GM18517 (cell line): Measurements from ENCODE around the gene GSTT2B.
"Not testable (repeated sequence)": the region's sequence is repeated elsewhere in the genome, so short reads cannot be mapped to it uniquely, and the experiment has no call there.

Experiments used
- ATAC-seq: cut with Tn5 transposase; IDR thresholded peaks from one replicate; pipeline ENCODE4 v1.9.1; 2021; ENCODE audit warnings: mild to moderate bottlenecking, moderate library complexity; ENCODE audit not compliant: unreplicated experiment

GSTT2B gene

GRCh38 chr22:23986089-23986488 is 25.1 kb upstream of the GSTT2B start:
- ATAC-seq: not testable (repeated sequence)

DNA sequence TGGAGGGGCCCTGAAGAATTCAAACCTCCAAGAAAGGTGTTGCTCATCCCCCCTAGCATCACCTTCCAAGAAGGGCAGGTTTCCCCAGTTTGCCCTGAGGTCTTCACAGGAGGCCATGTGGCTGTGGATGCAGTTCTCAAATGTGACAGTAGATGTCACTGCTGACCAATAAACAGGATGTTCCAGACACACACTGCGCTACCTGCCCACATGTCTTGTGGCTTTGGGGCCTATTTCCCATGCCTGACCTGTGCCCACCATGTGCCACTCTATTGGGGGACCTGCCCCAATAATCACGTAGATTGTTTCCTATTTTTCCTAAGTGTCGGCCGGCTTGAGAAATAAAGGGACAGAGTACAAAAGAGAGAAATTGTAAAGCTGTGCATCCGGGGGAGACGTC is 23.4 kb upstream of the GSTT2B start:
- ATAC-seq: no peak

GRCh38 chr22:23980567-23980966 is 19.6 kb upstream of the GSTT2B start:
- not testable (repeated sequence) for ATAC-seq

- not testable (repeated sequence) for ATAC-seq
Observed at GRCh38 chr22:23979557-23980240, 18.7 kb upstream of the GSTT2B start, which contains the start of gene GSTT2. Gene GSTT2, plus strand, starts transcription at chr22:23980134.

GRCh38 chr22:23977304-23977703 is 16.3 kb upstream of the GSTT2B start:
- not testable (repeated sequence) for ATAC-seq

GRCh38 chr22:23974836-23975352 is 13.9 kb upstream of the GSTT2B start:
- peak; percentile 42 for ATAC-seq

DNA sequence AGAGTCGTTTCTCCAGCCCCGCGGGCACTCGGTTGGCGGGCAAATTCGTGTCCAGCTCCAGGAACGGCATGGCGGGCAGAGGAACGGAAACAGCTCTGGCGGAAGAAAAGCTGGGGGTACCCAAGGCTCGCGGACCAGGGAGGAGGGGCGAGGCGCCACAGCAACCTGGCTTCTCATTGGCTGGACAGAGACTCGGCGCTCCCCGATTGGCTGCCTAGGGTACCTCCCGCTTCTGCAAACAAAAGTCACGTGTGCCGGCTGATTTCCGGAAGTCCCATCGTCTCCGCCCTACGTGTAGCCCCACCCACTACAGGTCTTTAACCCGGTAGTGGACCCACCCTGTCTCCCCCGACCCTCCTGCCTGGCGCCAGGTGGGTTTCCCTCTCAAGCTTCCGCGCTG is 13.3 kb upstream of the GSTT2B start, which contains the start of gene DDT:
TSS of gene DDT (minus strand) at position 97 of the 400 bp plus-strand sequence. CDS start at position 70, 27 bp downstream.
- ATAC-seq: peak; percentile 87

DNA sequence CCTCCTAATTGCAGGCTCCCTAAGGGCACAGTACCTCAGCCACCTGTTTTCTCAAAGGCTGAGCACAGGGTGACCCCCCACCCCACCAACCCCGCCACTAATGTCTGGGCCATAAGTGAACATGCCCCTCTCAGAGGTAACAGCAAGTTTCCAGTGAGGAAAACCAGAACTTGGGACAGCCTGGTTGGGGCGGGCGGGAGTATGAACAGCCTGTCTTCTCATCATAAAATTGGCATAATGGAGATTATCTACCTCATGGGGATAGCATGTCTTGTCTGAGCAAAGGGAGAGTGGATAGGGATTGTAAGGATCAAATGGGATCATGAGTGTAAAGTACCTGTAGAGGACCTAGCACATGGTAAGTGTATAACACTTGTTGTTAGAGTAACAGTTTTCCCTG is 10.9 kb upstream of the GSTT2B start:
- ATAC-seq: not testable (repeated sequence)

GRCh38 chr22:23970816-23971486 is 10.0 kb upstream of the GSTT2B start:
- no peak for ATAC-seq

DNA sequence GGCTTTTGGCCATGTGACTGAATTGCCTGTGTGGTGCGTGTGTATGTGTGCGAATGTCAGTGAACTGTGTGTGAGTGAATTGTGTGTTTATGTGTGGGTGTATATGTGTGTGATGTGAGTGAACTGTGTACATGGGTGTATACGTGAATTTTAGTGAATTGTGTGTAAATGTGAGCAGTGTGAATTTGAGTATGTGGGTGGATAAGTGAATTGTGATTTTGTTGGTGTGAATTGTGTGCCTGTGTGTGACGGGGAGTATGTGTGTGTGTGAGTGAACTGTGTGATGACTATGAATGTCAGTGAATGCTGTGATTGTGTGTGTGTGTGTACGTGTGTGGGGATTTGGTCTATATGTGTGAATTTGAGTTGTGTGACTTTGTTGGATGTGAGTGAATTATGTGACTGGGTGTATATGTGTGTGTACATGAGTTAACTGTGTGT is 9.2 kb upstream of the GSTT2B start:
- no peak for ATAC-seq

DNA sequence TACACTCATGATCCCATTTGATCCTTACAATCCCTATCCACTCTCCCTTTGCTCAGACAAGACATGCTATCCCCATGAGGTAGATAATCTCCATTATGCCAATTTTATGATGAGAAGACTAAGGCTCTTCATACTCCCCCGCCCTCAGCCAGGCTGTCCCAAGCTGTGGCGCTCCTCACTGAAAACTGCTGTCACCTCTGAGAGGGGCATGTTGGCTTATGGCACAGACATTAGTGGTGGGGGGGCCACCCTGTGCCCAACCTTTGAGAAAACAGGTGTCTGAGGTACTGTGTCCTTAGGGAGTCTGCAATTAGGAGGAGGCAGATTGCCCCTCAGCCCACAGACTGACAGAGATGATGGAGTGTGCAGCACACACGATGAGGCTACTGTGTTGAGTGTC is 8.1 kb upstream of the GSTT2B start:
- no peak for ATAC-seq

- peak; percentile 86 for ATAC-seq
Observed at GRCh38 chr22:23966568-23966967, 5.6 kb upstream of the GSTT2B start, which contains the start of gene DDTL. Gene DDTL, plus strand, starts transcription at chr22:23966888. Its CDS starts 27 bp downstream, at chr22:23966915.

DNA sequence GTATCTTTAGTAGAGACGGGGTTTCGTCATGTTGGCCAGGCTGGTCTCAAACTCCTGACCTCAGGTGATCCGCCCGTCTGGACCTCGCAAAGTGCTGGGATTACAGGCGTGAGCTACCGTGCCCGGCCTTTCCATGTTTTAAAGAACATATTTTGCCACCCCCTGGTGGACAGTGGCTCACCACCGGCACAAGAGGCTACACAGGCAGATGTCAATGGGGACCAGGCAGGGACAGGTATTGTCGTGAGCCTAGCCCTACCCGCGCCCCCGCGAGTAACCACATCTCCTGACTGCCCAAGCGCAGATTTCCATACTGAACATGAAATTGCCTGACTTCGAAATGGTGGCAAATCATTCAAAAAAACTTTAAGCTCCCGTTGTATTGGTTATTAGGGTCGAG is 5.1 kb upstream of the GSTT2B start:
- ATAC-seq: peak; percentile 19

DNA sequence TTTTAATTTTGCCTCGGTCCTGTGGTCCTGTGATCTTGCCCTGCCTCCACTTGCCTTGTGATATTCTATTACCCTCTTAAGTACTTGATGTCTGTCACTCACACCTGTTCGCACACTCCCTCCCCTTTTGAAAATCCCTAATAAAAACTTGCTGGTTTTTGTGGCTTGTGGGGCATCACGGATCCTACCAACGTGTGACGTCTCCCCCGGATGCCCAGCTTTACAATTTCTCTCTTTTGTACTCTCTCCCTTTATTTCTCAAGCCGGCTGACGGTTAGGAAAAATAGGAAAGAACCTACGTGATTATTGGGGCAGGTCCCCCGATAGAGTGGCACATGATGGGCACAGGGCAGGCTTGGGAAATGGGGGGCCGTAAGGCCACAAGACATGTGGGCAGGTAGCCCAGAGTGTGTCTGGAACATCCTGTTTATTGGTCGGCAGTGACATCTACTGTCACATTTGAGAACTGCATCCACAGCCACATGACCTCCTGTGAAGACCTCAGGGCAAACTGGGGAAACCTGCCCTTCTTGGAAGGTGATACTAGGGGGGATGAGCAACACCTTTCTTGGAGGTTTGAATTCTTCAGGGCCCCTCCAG is 4.6 kb downstream of the GSTT2B start:
- ATAC-seq: not testable (repeated sequence)

DNA sequence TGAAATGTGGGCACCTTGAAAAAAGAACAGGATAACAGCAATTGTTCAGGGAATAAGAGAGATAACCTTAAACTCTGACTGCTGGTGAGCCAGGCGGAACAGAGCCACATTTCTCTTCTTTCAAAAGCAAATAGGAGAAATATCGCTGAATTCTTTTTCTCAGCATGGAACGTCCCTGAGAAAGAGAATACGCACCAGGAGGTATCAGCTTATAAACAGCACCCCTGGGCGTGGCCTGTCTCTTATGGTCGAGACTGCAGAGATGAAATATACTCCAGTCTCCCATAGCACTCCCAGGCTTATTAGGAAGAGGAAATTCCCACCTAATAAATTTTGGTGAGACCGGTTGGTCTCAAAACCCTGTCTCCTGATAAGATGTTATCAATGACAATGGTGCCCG is 5.1 kb downstream of the GSTT2B start:
- not testable (repeated sequence) for ATAC-seq

DNA sequence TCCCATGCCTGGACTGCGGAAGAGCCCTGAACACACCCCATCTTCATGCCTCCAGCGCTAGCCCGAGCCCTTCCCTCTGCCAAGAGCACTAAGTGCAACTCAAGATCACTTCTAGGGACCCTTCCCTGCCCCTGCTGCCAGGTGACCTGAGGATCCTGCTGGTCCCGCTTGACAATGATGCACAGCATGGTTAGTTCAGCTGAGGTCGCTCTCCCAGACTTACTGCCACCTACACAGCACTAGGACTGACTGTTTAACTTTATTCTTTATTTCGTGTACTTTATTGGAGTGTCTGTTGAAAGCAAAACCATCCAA is 6.0 kb downstream of the GSTT2B start:
- not testable (repeated sequence) for ATAC-seq

GRCh38 chr22:23954193-23954990 is 6.6 kb downstream of the GSTT2B start:
- ATAC-seq: not testable (repeated sequence)

DNA sequence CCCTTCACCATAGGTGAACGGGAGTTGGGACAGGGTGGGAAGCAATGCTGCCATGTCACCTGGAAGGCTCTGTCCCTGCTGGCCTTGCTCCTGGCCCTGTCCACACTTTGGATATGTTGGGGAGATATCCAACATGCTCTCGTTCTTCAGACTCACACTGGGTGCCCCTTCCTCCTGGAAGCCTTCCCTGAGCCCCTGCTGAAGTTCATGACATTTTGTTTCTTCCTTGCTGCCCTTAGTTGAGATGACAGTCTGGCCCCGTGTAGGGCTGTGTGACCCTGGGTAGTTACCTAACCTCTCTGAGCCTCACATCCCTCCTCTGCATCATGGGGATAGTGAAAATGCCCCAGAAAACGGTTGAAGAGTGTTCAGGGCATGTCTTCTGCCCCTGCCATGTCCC is 7.5 kb downstream of the GSTT2B start:
- ATAC-seq: not testable (repeated sequence)

DNA sequence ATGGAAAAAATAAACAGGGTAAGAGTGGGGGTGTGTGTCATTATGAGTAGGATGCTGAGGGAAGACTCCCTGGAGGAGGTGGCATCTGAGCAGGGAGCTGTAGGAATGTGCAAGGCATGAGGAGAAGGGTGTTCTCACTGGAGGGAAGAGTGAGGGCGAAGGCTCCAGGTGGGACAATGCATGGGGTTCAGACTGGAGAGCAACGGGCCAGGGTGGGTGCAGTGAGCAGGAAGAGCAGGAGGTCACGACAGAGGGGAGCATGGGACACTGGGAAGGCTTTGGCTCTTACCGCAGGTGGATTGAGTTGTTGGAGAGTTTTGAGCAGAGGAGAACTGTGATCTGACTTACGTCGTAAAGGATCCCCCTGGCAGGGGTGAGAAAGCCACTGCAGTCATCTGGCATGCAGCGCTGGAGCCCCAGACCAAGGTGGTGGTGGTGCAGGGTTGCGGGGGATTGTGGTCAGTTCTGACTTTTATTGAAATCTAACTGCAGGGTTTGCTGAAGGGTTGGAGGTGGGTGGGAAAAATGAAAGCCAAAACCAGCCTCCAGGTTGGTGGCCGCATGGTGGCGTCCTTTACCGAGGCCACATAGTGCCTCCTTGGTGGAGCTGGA is 8.1 kb downstream of the GSTT2B start:
- not testable (repeated sequence) for ATAC-seq

DNA sequence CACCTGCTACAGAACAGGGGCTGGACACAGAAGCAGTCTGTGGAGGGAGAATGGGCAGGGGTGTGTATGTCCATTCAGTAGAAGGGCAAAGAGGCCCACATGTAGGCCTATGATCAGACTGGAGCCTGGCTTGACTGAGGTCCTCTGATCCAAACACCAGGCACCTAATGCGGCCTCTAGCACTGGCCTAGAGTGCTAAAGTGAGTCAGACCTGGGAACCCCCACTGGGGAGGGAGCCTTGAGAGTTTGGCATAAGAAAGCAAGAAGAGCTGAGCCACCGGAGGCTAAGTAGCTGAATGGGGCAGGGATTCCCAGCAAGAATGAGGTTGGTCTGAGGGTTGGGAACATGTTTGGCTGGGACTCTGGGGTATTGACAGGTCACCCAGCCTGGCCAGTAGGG is 9.6 kb downstream of the GSTT2B start:
- ATAC-seq: not testable (repeated sequence)
